Calu3 (cell line): ENCODE data around the gene FGR. TPM values are rescaled to one million over a fixed set of nuclear protein-coding genes. Genes with fewer than 3 reads are reported as not detected.
A peak's percentile ranks its signal among the peaks of the same experiment; 100 is the strongest.

ENCODE experiments used
- BruUV-seq: library from RNA; stranded (reverse); fragments of 400-500 nt; replicated peaks from 2 replicates; lab custom pipeline; 2021; lab: Mats Ljungman, UMichigan
- CTCF ChIA-PET: fragments of 300-600 bp; sonication (Branson Sonifier 250); formaldehyde crosslinking; loops from one replicate; lab custom pipeline; 2022; ENCODE audit warnings: antibody characterized with exemption; lab: Charles Lee
- DNase-seq: peaks from one replicate; pipeline ENCODE4 v3.0.0; 2022
- H3K27ac Mint-ChIP-seq: one replicate; pipeline ENCODE4 v1.8.0; 2022; ENCODE audit warnings: mixed read lengths; ENCODE audit not compliant: unreplicated experiment
- H3K27me3 Mint-ChIP-seq: one replicate; pipeline ENCODE4 v1.8.0; 2022; ENCODE audit warnings: mixed read lengths; ENCODE audit not compliant: unreplicated experiment
- H3K36me3 Mint-ChIP-seq: one replicate; pipeline ENCODE4 v1.8.0; 2022; ENCODE audit warnings: mild to moderate bottlenecking, moderate library complexity, mixed read lengths; ENCODE audit not compliant: insufficient read depth, unreplicated experiment
- H3K4me1 Mint-ChIP-seq: one replicate; pipeline ENCODE4 v1.8.0; 2022; ENCODE audit warnings: mild to moderate bottlenecking, low read depth, mixed read lengths; ENCODE audit not compliant: unreplicated experiment
- H3K4me3 Mint-ChIP-seq: one replicate; pipeline ENCODE4 v1.8.0; 2022; ENCODE audit warnings: mild to moderate bottlenecking, low read depth, moderate library complexity, mixed read lengths; ENCODE audit not compliant: unreplicated experiment
- H3K9me3 Mint-ChIP-seq: one replicate; pipeline ENCODE4 v1.8.0; 2022; ENCODE audit warnings: low read depth, mixed read lengths; ENCODE audit not compliant: unreplicated experiment
- CTCF ChIP-seq: fragments of 200-600 bp; IDR thresholded peaks from one replicate; pipeline ENCODE4 v1.8.0; 2022; ENCODE audit warnings: antibody characterized with exemption; ENCODE audit not compliant: unreplicated experiment
- intact Hi-C: fragments of 100-400 bp; cut with micrococcal nuclease; formaldehyde crosslinking; loops from one replicate; pipeline ENCODE4 v1.10.0; 2022; ENCODE audit not compliant: unreplicated experiment
- total RNA-seq: library from RNA; stranded (reverse); gene quantifications from 2 replicates; pipeline ENCODE4 v1.2.3, GENCODE V29; 2022

The FGR gene
- total RNA-seq, 1 experiment from 2014 or later, result not detected

- Mint-ChIP-seq H3K36me3 (peaks cover 7% of the 10 kb centered on the region), H3K27me3 (no peaks in the 10 kb centered on the region), H3K27ac (no peak overlapping the region), H3K4me1 (peaks cover 18% of the 10 kb centered on the region), H3K9me3 (no peaks in the 10 kb centered on the region), H3K4me3 (no peak overlapping the region)
- TF ChIP-seq CTCF, result no peak
- no TSS peak for BruUV-seq
- no peak for DNase-seq
- CTCF ChIA-PET, result no interaction called here
- intact Hi-C loops, result loop anchor here (5.0 kb wide), 2 partner anchors 192 to 207 kb away; no protein-coding TSS in a partner anchor
Observed at GRCh38 chr1:27609210-27609555, 25.8 kb downstream of the FGR start.

- intact Hi-C loops, result loop anchor here (2.0 to 5.0 kb wide), 3 partner anchors 51 to 205 kb away; no protein-coding TSS in a partner anchor
- no TSS peak for BruUV-seq
- no peak for DNase-seq
- Mint-ChIP-seq H3K27me3 (no peaks in the 10 kb centered on the region), H3K36me3 (peaks cover 22% of the 10 kb centered on the region), H3K27ac (no peak overlapping the region), H3K4me3 (no peak overlapping the region), H3K4me1 (peaks cover 18% of the 10 kb centered on the region), H3K9me3 (no peaks in the 10 kb centered on the region)
- no peak for TF ChIP-seq CTCF
- CTCF ChIA-PET, result interaction anchor here (0.6 to 4.0 kb wide), 7 partner anchors 43 to 311 kb away, joined by 3 to 57 read pairs (median 4); no protein-coding TSS in a partner anchor
Observed at GRCh38 chr1:27607239-27607804, 27.7 kb downstream of the FGR start.

- Mint-ChIP-seq H3K36me3 (peaks cover 28% of the 10 kb centered on the region), H3K9me3 (no peaks in the 10 kb centered on the region), H3K4me1 (peaks cover 18% of the 10 kb centered on the region), H3K4me3 (no peak overlapping the region), H3K27me3 (no peaks in the 10 kb centered on the region), H3K27ac (no peak overlapping the region)
- intact Hi-C loops, result loop anchor here (1.0 to 5.0 kb wide), 4 partner anchors 50 to 204 kb away; no protein-coding TSS in a partner anchor
- BruUV-seq, result no TSS peak
- no peak for TF ChIP-seq CTCF
- CTCF ChIA-PET, result interaction anchor here (0.6 to 4.0 kb wide), 7 partner anchors 43 to 725 kb away, joined by 3 to 57 read pairs (median 4); no protein-coding TSS in a partner anchor
- DNase-seq, result no peak
Observed at GRCh38 chr1:27606708-27607238, 28.2 kb downstream of the FGR start.

GRCh38 chr1:27605796-27606707, 28.9 kb downstream of the FGR start:
- peaks cover 25% of the 10 kb centered on the region for H3K4me1 Mint-ChIP-seq
- no TSS peak for BruUV-seq
- peaks cover 31% of the 10 kb centered on the region for H3K36me3 Mint-ChIP-seq
- peak; percentile 88 for TF ChIP-seq CTCF
- peak; percentile 53 for DNase-seq
- H3K4me3 Mint-ChIP-seq, result no peak overlapping the region
- no peaks in the 10 kb centered on the region for H3K9me3 Mint-ChIP-seq
- intact Hi-C loops, result loop anchor here (1.0 to 5.0 kb wide), 4 partner anchors 49 to 204 kb away; no protein-coding TSS in a partner anchor
- no peaks in the 10 kb centered on the region for H3K27me3 Mint-ChIP-seq
- CTCF ChIA-PET, result interaction anchor here (0.6 to 4.0 kb wide), 7 partner anchors 44 to 724 kb away, joined by 3 to 57 read pairs (median 4); no protein-coding TSS in a partner anchor
- H3K27ac Mint-ChIP-seq, result no peak overlapping the region
